Activated gamma-delta T cell (primary cell): ENCODE results near the gene ARFGEF3.
"Not testable (repeated sequence)": the region's sequence is repeated elsewhere in the genome, so short reads cannot be mapped to it uniquely, and the experiment has no call there.

ENCODE experiments used
- DNase-seq: peaks from one replicate; lab custom pipeline; 2025; lab: John Stamatoyannopoulos, UW

ARFGEF3 gene

DNA sequence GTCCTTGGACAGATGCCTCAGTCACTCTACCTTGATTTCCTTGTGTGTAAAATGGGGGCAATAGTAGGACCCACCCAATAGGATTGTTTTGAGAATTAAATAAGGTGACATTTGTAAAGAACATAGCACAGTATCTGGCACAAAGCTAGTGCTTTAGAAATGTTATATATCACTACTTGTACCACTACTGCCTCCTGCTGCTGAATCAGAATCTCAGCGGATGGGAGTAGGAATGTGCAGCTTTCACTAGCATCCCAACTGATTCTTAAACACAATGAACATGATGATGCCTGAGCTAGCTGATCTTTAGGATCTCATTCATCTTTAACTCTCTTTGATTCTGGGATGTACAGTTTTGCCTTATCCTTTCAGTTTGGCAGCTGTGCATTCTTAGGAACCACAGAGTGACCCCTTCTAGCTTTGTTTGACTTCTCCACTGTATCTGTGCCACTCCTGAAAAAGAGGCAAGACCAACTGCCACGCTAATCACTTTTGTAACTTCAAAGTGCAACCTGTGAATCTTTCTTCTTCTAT, 49.4 kb downstream of the ARFGEF3 start:
- no peak for DNase-seq

GRCh38 chr6:138211601-138212000, 49.9 kb downstream of the ARFGEF3 start:
- DNase-seq = no peak

DNA sequence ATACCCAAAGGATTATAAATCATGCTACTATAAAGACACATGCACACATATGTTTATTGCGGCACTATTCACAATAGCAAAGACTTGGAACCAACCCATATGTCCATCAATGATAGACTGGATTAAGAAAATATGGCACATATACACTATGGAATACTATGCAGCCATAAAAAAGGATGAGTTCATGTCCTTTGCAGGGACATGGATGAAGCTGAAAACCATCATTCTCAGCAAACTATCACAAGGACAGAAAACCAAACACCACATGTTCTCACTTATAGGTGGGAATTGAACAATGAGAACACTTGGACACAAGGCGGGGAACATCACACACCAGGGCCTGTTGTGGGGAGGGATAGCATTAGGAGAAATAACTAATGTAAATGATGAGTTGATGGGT, 50.8 kb downstream of the ARFGEF3 start:
- not testable (repeated sequence) for DNase-seq

DNA sequence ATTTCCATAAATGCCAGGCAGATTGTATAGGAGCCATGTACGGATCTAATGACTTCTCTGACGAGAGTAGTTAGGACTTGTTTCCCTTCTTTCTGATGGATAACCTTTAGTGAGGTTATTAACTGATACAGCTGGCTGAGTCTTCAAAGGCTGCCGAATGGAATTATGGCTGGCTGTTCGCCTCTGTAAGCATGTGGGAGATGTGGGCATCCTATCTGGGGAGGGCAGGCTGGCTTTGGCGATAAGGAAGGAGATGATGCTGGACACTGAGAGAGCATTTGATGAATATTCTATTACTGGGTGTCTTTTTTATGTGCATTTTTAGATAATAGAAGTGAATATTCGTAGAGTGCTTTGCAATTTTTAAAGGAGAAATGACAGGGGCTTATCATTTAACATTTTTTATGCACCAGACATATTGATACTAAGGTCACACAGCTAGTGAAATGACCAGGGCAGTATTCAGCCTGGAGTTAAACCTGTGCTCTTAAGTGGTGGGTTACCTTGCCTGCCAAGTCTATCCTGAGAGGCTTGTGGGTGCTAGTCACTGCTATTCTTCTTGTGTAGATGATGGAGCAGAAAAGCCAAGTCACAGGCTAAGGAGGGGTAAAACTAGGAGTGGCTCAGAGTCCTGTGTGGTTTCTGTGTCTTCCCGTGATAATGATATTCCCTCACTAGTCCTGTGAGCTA, 53.5 kb downstream of the ARFGEF3 start:
- no peak for DNase-seq

DNA sequence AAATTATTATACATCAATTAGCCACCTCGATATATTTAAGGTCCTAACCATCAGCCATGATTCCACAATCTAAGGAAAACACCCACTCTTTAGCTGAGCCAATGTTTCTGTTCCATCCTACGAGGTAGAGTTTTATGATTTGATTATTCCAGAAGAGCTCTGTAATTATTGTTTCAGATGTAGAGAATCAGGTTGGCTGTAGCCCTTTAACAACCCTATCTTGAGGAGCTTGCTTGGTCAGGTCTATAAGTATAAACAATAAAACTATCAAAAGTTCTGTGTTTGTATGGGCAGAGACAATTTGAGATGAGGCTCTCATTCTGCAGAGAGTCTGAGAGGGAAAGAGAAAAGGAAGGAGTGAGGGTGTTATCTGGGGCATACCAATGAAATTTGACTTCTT, 56.7 kb downstream of the ARFGEF3 start, which contains the start of gene PBOV1:
Gene PBOV1 (minus strand): TSS at position 43 of the 400 bp plus-strand sequence. CDS start 96 bp downstream, outside the sequence.
- DNase-seq = no peak

GRCh38 chr6:138219398-138219797, 57.7 kb downstream of the ARFGEF3 start:
- DNase-seq = no peak

DNA sequence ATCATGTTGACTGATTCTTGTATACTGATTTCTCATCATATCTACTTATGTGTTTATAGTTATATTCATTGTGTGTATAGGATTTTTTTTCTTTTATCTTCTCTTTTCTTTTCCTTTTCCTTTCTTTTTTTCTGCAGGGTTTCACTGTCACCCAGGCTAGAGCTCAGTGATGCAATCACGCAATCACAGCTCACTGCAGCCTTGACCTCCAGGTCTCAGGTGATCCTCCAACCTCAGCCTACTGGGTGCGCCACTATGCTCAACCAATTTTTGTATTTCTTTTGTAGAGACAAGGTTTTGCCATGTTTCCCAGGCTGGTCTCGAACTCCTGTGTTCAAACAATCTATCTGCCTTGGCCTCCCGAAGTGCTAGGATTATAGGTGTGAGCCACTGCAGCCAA, 58.2 kb downstream of the ARFGEF3 start:
- no peak for DNase-seq

DNA sequence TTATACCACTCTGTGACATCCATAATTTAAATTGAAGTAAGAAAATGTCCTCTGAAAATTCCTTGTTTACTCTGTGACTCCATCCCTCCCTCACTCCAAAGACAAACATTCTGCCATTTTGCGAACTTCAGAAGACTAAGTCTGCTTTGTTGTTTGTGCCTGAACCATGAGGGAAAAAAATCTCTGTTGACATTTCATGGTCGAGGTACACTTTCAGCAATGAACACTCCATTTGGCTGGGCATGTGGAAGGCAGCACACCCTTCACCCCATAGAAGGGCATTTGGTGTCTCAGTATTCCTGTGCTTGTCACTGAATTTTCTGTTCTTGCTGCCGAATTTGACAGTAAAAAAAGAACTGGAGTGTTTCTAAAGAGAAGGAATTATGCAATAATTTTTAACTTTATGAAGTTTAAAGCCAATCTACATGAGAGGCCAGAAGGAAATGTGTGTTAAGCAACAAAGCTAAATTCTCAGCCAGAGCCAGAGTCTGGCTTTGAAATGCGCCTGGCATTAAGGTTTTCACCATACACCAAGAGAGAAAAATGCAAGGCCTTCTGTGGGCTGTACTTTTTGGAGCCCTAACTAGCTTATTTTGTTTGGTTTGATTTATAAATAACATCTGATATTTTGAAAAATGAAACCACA, 61.3 kb downstream of the ARFGEF3 start:
- DNase-seq = no peak

- no peak for DNase-seq
Observed at GRCh38 chr6:138225953-138226352, 64.2 kb downstream of the ARFGEF3 start.

GRCh38 chr6:138226700-138227315, 65.1 kb downstream of the ARFGEF3 start:
- no peak for DNase-seq

DNA sequence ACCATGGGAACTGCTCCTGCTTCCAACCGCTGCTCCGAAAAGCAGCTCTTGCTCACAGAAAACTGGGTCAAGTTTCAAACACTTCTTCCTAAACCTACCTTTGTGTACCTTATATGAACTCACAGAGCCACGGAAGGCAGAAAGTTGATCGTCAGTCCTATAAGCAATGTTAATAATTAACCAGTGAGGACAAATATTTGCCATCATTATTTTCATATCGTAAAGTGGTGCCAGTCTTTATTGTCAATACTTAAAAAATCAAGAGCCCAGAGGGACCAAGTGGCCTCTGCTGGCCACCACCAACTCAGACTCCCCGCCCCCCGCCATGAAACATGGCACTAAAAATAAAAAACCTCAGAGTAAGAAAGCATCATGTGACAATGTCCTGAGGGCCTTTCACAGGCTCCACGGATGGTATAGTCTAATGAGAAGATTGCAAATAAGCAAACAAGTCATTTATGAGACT, 65.6 kb downstream of the ARFGEF3 start:
- DNase-seq = no peak

DNA sequence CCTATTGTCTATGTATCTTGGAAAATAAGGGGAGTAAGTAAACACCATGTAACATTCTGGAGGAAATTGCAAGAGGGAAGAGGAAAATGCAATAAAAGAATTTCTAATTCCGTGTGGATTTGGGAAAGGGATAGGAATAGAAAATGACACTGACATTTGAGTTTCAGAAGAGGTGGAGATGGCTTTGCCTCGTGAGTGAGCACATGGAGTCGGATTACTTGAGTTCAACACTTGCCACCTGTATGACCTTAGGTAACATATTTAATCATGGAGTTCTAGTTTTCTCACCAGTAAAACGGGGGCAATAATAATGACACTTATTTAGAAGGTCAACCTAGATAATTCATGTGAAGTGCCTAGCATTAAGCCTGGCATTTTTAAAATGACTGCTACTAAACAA, 67.3 kb downstream of the ARFGEF3 start:
- DNase-seq = no peak

DNA sequence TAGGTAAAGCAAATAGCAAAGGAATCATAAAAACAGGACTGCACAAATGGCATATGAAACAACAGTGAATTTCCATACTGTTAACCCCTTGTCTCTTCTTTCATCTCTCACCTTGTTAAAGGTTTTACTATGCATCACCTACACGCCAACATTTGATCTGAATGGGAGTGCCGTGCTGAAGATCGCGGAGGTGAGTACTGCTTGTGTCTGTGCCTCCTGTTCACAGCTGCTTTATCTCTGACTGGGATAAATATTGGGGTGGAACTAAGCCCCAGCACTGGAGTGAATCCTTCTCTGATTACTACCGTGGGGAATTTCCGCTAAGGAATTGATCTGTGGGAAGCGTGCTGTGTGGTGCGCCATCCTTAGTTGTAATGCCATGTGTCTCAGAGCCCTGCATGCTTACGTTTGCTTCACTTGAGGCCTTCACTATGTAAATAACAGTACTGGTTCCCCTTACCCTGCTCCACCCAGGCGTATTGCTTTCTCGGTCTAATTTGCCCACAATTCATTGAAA, 68.0 kb downstream of the ARFGEF3 start:
- no peak for DNase-seq

GRCh38 chr6:138230221-138230620, 68.5 kb downstream of the ARFGEF3 start:
- no peak for DNase-seq

GRCh38 chr6:138230759-138231380, 69.1 kb downstream of the ARFGEF3 start:
- no peak for DNase-seq

- no peak for DNase-seq
Observed at GRCh38 chr6:138231381-138231886, 69.7 kb downstream of the ARFGEF3 start.

GRCh38 chr6:138234363-138234762, 72.6 kb downstream of the ARFGEF3 start:
- no peak for DNase-seq

DNA sequence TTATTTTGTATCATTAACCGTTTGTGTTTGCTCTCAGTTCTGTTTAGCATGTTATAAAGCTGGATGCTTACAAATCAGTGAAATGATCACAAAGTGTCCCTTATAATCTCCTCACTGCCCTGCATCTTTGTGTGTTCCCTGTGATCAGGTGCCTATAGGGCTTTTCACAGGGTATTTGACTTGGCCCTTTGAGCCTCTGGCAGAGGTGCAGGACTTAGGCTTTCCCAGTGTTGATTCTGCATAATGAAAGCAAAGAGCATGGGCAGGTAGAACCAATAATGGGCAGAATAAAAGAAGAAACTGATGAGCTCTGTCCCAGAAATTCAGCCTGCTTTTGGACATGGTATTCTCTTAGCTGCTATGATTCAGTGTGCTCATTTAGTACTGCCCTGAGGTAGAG, 73.5 kb downstream of the ARFGEF3 start:
- no peak for DNase-seq

DNA sequence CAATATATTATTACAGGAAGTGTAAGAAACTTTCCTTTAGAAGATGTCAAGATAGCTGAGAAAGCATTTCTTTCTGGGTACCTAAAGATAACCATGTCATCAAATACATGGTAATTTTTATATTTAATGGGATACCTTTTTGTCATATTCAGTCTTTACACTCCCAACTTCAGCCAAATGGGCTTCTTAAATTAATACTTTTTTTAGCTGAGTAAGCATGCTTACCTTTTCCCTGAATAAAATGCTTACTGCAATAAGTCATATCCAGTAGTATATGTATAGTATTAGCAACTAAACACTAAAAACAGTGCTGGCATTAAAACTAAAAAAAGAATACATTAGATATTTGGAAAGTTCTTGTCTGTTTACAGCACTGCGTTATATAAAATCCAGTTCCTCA, 74.0 kb downstream of the ARFGEF3 start:
- no peak for DNase-seq

GRCh38 chr6:138237463-138237862, 75.7 kb downstream of the ARFGEF3 start:
- DNase-seq = no peak

DNA sequence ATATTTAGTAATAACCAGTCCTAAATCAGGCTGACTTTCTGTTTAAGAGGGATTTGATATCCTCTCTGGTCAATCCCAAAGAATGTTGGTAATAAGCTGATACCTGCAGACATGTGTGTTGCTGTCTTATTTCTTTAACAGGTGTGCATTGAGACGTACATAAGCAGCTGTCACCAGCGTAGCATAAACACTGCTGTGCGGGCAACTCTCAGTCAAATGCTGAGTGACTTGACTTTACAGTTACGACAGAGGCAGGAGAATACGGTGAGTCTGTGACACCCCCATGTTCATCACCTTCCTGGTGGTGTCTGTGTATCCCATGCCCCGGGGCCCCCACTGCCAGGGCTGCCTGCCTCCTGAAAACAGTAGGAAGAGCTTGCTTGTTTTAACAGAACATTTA, 76.6 kb downstream of the ARFGEF3 start:
- DNase-seq = no peak

- DNase-seq = no peak
Observed at GRCh38 chr6:138239774-138240173, 78.0 kb downstream of the ARFGEF3 start.
